ENCODE results near the gene ERC1. TPM values are rescaled to one million over a fixed set of nuclear protein-coding genes. Genes with fewer than 3 reads are reported as not detected.
"Not testable (repeated sequence)": the region's sequence is repeated elsewhere in the genome, so short reads cannot be mapped to it uniquely, and the experiment has no call there.

The ERC1 gene
- total RNA-seq, 2 donors from 2014 or later, result 40.3 to 43.0 TPM

DNA sequence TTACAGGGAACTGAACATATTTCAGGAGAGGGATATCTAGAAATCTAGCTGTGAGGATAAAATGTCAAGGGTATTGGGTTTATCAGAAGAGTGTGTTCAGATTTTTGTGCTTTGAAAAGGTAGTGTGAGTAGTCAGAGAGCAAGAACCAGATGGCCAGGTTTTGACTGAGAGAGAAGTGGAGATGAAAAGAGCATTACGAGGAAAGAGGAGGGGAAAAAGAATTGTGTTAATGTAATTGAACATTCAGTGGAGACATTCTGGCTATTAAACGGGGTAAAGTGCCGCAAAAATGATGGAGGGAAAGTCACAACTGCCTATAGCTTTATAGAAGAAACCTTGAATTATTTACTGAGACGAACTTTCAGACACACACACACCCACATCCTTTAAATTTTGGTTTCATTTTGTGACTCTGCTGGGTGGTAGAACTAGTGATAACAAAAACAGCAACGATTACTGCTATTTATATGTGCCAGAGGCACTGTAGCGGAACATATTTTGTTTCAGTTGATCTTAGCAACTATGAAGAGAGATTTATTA, 213.6 kb downstream of the ERC1 start:
- H3K36me3 ChIP-seq, result no peaks in the 10 kb centered on the region
- H3K27me3 ChIP-seq, result no peaks in the 10 kb centered on the region
- no peaks in the 10 kb centered on the region for H3K9me3 ChIP-seq
- peak overlapping the region; percentile 27 to 48 for H3K4me3 ChIP-seq
- H3K4me1 ChIP-seq, result peaks cover 0 to 8% of the 10 kb centered on the region in 2 donors
- H3K27ac ChIP-seq, result peak overlapping the region; percentile 70 to 77
- no peak for DNase-seq (ENCODE audit: low spot score)
- TF ChIP-seq, protein P1, sequence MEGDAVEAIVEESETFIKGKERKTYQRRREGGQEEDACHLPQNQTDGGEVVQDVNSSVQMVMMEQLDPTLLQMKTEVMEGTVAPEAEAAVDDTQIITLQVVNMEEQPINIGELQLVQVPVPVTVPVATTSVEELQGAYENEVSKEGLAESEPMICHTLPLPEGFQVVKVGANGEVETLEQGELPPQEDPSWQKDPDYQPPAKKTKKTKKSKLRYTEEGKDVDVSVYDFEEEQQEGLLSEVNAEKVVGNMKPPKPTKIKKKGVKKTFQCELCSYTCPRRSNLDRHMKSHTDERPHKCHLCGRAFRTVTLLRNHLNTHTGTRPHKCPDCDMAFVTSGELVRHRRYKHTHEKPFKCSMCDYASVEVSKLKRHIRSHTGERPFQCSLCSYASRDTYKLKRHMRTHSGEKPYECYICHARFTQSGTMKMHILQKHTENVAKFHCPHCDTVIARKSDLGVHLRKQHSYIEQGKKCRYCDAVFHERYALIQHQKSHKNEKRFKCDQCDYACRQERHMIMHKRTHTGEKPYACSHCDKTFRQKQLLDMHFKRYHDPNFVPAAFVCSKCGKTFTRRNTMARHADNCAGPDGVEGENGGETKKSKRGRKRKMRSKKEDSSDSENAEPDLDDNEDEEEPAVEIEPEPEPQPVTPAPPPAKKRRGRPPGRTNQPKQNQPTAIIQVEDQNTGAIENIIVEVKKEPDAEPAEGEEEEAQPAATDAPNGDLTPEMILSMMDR (IDR thresholded peaks at IDR 0.05), result no peak

DNA sequence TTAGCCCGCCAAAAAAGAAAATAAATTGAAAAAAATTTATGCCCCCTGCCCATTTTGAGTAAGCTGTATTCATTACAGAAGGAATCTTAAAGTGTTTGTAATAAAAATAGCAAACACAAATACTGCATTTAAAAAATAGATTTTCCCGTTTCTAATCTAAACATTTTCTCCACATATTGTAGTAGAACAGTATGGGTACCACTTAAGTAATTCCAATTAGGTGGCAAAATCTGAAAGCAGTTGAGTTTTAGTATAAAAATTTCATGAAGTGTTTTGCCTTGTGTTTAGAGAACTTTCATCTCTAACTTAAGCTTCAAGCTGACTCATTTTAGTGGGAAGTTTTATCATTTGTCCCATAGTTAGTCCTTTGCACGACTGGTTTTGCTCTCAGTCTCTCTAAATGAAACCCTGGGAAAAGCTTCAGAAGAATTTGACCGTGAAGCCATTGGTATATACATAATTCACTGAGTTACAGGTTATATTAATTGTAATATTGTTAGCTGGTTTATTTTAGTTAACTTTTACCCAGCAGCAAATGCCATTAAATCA, 214.6 kb downstream of the ERC1 start:
- Histone ChIP-seq H3K36me3 (no peaks in the 10 kb centered on the region), H3K4me3 (no peak overlapping the region), H3K27me3 (no peaks in the 10 kb centered on the region), H3K9me3 (no peaks in the 10 kb centered on the region), H3K27ac (peak overlapping the region; percentile 70 to 77), H3K4me1 (peaks cover 0 to 8% of the 10 kb centered on the region in 2 donors)
- TF ChIP-seq, protein P1 (IDR thresholded peaks at IDR 0.05), result no peak
- DNase-seq (ENCODE audit: low spot score), result no peak

DNA sequence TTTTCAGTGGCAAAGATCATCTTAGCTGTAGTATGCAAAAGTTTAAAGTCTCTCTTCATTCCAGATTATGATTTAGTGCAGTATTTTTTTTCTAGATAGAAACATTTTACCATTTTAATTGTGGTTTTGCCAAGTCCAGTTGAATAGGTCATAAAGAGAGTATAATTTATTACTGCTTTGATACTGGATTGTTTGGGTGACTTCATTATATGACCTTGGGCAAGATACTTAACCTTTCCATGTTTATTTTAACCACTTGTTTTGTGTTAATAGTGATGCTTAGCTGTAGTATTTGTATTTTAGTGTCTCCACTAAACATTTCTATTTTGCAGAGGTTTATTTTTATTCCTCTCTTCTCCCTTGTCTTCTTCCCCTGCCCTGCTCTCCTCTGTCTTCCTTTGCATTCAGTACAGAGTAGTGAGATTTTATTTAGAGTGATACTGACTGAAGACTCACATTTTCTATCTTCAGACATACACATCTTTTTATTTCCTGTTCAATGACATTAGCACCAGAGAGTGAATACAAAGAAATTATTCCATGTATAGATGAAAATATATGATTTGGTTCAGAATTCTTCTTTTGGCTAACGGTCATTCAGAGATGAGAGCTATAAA, 215.2 kb downstream of the ERC1 start:
- no peaks in the 10 kb centered on the region for H3K36me3 ChIP-seq
- no peak for DNase-seq (ENCODE audit: low spot score)
- H3K27ac ChIP-seq, result peak overlapping the region; percentile 70 to 77
- H3K4me1 ChIP-seq, result peaks cover 0 to 8% of the 10 kb centered on the region in 2 donors
- no peak overlapping the region for H3K4me3 ChIP-seq
- H3K27me3 ChIP-seq, result no peaks in the 10 kb centered on the region
- H3K9me3 ChIP-seq, result no peaks in the 10 kb centered on the region
- TF ChIP-seq, protein P1 (IDR thresholded peaks at IDR 0.05), result no peak

DNA sequence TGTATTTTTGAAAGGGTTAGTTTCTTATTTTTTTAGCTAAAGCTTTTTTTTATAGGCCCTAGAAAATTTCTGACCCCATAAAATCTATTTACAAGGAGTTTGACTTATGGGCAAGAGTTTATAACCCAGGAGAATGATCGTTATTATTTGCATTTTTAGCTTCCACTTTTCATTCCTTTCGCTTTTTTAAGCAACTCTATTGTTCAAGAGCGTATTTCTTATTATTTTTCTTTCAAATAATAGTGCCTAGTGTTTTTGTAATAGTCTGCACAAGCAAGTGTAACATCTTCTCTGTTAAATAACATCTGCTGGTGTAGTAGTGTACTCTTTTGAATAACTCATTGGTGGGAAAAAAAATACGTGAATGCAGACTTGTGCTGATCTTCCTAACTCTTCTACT, 216.3 kb downstream of the ERC1 start:
- TF ChIP-seq, protein P1 (IDR thresholded peaks at IDR 0.05), result no peak
- peaks cover 0 to 14% of the 10 kb centered on the region in 2 donors for H3K4me1 ChIP-seq
- no peaks in the 10 kb centered on the region for H3K9me3 ChIP-seq
- DNase-seq (ENCODE audit: low spot score), result no peak
- H3K27ac ChIP-seq, result peak overlapping the region in 1 of 2 donors; percentile 77
- H3K27me3 ChIP-seq, result no peaks in the 10 kb centered on the region
- no peaks in the 10 kb centered on the region for H3K36me3 ChIP-seq
- no peak overlapping the region for H3K4me3 ChIP-seq

DNA sequence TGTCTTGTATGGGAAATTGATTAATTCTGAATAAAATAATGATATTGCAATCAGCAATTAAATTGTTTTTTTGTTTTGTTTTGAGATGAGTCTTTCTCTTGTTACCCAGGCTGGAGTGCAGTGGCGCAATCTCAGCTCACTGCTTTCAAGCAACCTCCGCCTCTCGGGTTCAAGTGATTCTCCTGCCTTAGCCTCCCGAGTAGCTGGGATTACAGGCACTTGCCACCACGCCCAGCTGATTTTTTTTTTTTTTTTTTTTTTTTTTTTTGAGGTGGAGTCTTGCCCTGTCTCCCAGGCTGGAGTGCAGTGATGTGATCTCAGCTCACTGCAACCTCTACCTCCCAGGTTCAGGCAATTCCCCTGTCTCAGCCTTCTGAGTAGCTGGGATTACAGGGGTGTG, 217.7 kb downstream of the ERC1 start:
- not testable (repeated sequence) for H3K36me3 ChIP-seq; H3K27ac ChIP-seq; DNase-seq (ENCODE audit: low spot score); H3K9me3 ChIP-seq; H3K27me3 ChIP-seq; H3K4me3 ChIP-seq
- peaks cover 0 to 17% of the 10 kb centered on the region in 2 donors for H3K4me1 ChIP-seq

DNA sequence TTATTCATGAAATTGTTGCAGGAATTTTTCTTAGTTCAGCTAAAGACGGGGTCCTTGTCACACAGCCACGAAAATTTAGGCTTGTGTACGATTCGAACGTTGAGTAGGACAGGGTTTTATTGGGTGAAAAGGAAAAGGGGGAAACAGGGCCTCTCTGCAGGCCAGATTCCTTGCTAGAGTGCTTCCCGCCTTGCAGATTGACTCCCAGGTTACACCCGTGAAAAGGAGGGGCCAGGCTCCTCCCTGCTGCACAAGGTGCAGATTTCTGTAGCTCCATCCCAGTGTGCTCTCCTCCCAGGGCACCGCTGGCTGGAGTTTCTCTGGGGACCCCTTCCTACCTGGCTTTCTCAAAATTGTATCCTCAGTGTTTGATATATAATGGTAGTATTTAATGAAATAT, 221.5 kb downstream of the ERC1 start:
- Histone ChIP-seq H3K27me3 (no peaks in the 10 kb centered on the region), H3K36me3 (no peaks in the 10 kb centered on the region), H3K4me3 (no peak overlapping the region), H3K9me3 (no peaks in the 10 kb centered on the region), H3K4me1 (peaks cover 0 to 29% of the 10 kb centered on the region in 2 donors), H3K27ac (no peak overlapping the region)
- TF ChIP-seq, protein P1 (IDR thresholded peaks at IDR 0.05), result no peak
- DNase-seq (ENCODE audit: low spot score), result no peak

Measured in right atrium auricular region (tissue), 2 donors.